WERI-Rb-1 (cell line): ENCODE results near the gene PTPRD.

Experiments
- DNase-seq: peaks from one replicate; pipeline ENCODE4 v3.0.0-alpha.2; 2020
- H3K27ac ChIP-seq: fragments of 250-450 bp; sonication (Bioruptor Pico); 2 replicates; pipeline ENCODE4 v1.5.1; 2020; ENCODE audit warnings: mild to moderate bottlenecking, moderate library complexity
- H3K27me3 ChIP-seq: fragments of 250-450 bp; sonication (Bioruptor Pico); 2 replicates; pipeline ENCODE4 v1.5.1; 2021; ENCODE audit warnings: mild to moderate bottlenecking, low read depth, moderate library complexity; ENCODE audit not compliant: insufficient read depth, severe bottlenecking
- H3K36me3 ChIP-seq: fragments of 250-450 bp; sonication (Bioruptor Pico); 2 replicates; pipeline ENCODE4 v1.5.1; 2020; ENCODE audit warnings: mild to moderate bottlenecking, moderate library complexity
- H3K4me3 ChIP-seq: 2 replicates; pipeline ENCODE4 v1.5.1; 2011; ENCODE audit warnings: low read depth, mild to moderate bottlenecking, control low read depth, low read length
- H3K9me3 ChIP-seq: fragments of 250-450 bp; sonication (Bioruptor Pico); 2 replicates; pipeline ENCODE4 v1.5.1; 2021; ENCODE audit warnings: mild to moderate bottlenecking, moderate library complexity; ENCODE audit not compliant: severe bottlenecking
- CTCF ChIP-seq: IDR thresholded peaks from 2 replicates; pipeline ENCODE4 v1.5.1; 2011; ENCODE audit warnings: low read depth, mild to moderate bottlenecking, control low read depth, inconsistent platforms, low read length

PTPRD gene

GRCh38 chr9:8653855-8654254 is 1958.9 kb downstream of the PTPRD start:
- no peaks in the 10 kb centered on the region for H3K9me3 ChIP-seq
- no peaks in the 10 kb centered on the region for H3K36me3 ChIP-seq
- no peaks in the 10 kb centered on the region for H3K27me3 ChIP-seq
- no peak overlapping the region for H3K4me3 ChIP-seq
- no peak for DNase-seq
- H3K27ac ChIP-seq = no peak overlapping the region
- no peak for TF ChIP-seq CTCF

- Histone ChIP-seq H3K27me3 (no peaks in the 10 kb centered on the region), H3K36me3 (no peaks in the 10 kb centered on the region), H3K9me3 (no peaks in the 10 kb centered on the region), H3K27ac (no peak overlapping the region), H3K4me3 (no peak overlapping the region)
- no peak for TF ChIP-seq CTCF
- DNase-seq = no peak
These were observed 1959.7 kb downstream of the PTPRD start for GRCh38 chr9:8653111-8653510.

DNA sequence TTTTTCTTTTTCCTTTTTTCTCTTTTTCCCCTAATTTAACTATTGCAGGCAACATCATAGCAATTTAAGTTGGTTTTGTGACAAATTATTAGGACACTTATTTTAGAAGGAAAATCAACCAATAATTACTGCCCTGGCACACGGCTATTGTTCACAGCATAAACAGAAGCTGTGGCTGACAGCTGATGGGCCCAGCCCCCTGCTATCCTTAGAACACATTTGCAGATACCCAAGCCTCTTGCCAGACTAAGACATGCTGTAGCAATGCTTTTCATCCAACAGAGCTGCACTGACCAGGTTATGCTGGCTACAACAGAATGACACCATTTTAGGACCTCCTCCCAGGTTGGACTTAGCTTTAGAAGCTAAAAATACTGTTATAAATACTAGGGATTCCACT is 1960.5 kb downstream of the PTPRD start:
- no peak for TF ChIP-seq CTCF
- no peak for DNase-seq
- Histone ChIP-seq H3K4me3 (no peak overlapping the region), H3K9me3 (no peaks in the 10 kb centered on the region), H3K27ac (no peak overlapping the region), H3K36me3 (no peaks in the 10 kb centered on the region), H3K27me3 (no peaks in the 10 kb centered on the region)

DNA sequence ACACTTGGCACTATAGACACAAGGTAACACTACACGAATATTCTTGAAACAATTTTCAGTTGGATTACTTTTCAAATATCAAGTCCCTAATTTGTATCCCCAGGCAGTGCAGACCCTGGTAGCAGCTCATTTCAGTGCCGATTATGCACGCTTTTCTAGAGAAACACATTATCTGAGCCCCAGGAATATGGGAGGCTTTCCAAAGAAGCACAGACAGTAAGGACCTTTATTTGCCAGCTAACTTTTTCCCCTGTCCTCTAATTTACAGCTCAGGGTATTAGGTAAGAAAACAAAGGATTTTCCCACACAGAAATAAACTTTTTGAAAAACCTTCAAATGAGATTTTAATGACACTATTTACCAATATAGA is 1961.0 kb downstream of the PTPRD start:
- Histone ChIP-seq H3K4me3 (no peak overlapping the region), H3K36me3 (no peaks in the 10 kb centered on the region), H3K27me3 (no peaks in the 10 kb centered on the region), H3K9me3 (no peaks in the 10 kb centered on the region), H3K27ac (no peak overlapping the region)
- TF ChIP-seq CTCF = no peak
- DNase-seq = no peak

DNA sequence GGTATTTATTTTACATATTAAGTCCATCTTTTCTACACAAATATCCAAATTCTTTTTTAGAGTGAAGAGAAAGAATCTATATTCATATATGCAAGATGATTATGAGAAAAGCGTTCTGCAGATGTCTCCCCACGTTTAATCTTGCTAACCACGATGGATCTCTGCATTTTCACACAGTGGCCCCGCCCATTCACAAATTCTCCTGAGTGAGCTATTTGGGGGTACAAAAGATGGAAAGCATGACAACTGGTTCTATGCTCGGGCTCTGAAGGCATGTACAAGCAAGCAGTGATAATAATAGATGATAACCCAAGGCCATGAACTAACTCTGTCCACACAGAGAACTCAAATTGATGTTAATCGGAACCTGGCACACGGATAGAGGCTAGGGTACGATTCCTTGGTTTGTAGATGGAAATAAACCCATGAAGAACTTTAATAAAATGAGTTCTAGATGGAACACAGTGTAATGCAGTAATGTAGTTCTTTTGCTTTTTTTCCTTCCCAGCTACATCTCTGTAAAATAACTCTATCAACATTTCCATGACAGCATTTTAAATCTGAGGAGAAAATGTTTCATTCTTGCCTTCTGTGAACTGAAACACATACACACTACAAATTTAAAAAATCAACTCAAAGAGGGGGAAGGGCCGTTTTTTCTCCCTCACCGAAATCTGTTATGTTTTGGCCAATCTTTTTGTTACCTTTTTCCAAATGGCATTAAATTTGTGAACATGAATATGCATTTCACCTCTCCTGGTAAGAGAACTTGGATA is 1961.5 kb downstream of the PTPRD start:
- no peak for TF ChIP-seq CTCF
- Histone ChIP-seq H3K4me3 (no peak overlapping the region), H3K9me3 (no peaks in the 10 kb centered on the region), H3K27me3 (no peaks in the 10 kb centered on the region), H3K27ac (no peak overlapping the region), H3K36me3 (no peaks in the 10 kb centered on the region)
- no peak for DNase-seq

DNA sequence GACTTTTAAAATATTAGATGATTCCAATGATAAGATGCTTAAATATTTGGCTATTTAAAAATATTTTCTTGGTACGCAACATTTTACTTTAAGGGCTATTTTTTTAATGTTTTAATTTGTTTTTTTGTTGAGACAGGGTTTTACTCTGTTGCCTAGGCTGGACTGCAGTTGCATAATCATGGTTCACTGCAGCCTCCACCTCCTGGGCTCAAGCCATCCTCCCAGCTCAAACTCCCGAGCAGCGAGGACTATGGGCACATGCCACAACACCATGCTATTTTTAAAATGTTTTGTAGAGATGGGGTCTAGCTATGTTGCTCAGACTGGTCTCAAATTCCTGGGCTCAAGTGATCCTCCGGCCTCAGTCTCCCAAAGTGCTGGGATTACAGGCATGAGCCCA is 1963.0 kb downstream of the PTPRD start:
- TF ChIP-seq CTCF = no peak
- Histone ChIP-seq H3K9me3 (no peaks in the 10 kb centered on the region), H3K4me3 (no peak overlapping the region), H3K27ac (no peak overlapping the region), H3K36me3 (no peaks in the 10 kb centered on the region), H3K27me3 (no peaks in the 10 kb centered on the region)
- no peak for DNase-seq
